Mammary epithelial cell (primary cell): Measurements from ENCODE around the gene SLC7A10.

Experiments used
- EZH2 ChIP-seq: IDR thresholded peaks from 2 replicates; pipeline ENCODE4 v1.6.1; 2012; ENCODE audit warnings: low read length, inconsistent platforms, borderline replicate concordance
- TF ChIP-seq, protein P1 (sequence below), 2 donors: IDR thresholded peaks in 1 of 2; conservative IDR thresholded peaks in 1 of 2; 2 replicates each; pipeline ENCODE4 v1.5.1; 2011 to 2012; ENCODE audit warnings: inconsistent platforms in 2 of 2, low read length in 2 of 2, mild to moderate bottlenecking in 2 of 2, control low read depth in 1 of 2, low read depth in 1 of 2; ENCODE audit not compliant: insufficient read depth in 1 of 2; ENCODE audit errors: extremely low read depth in 1 of 2

DNA sequence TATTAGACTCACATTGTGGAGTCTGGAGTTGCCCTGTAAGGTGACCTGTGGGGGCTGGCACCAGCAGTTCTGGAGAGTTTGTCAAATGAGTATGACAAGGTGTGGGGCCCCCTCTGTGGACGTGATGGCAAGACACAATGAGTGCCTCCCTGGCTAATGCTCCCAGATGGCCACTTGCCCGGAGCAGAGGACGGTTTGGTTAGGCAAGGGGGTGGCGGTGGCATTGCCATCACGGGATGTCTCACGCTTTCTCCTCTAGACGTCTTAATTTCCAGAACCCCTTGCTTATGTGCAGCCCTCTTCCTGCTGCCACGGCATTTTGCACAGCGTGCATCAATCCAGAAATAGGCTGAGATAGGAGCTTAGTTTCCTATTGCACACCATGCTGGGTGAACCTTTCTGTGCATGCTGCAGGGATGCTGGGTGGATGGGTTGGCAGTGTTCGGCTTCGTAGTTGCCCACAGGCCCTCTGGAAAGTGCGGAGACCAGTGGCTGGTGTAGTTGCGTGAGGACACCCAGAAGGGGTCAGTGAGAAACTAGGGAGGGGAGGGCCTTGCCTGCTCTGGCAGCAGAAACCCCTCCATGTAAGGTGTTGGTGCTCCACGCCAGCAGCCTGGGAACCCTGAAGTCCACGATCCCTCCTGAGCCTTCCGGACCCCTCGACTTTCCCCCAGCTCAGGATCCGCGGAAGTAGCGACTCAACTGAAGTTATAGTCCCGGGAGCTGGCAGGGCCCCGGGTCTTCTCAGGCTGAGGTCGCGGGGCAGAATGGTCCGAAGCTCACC is 49.6 kb downstream of the SLC7A10 start:
- TF ChIP-seq EZH2: no peak
- TF ChIP-seq, protein P1, sequence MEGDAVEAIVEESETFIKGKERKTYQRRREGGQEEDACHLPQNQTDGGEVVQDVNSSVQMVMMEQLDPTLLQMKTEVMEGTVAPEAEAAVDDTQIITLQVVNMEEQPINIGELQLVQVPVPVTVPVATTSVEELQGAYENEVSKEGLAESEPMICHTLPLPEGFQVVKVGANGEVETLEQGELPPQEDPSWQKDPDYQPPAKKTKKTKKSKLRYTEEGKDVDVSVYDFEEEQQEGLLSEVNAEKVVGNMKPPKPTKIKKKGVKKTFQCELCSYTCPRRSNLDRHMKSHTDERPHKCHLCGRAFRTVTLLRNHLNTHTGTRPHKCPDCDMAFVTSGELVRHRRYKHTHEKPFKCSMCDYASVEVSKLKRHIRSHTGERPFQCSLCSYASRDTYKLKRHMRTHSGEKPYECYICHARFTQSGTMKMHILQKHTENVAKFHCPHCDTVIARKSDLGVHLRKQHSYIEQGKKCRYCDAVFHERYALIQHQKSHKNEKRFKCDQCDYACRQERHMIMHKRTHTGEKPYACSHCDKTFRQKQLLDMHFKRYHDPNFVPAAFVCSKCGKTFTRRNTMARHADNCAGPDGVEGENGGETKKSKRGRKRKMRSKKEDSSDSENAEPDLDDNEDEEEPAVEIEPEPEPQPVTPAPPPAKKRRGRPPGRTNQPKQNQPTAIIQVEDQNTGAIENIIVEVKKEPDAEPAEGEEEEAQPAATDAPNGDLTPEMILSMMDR (conservative IDR thresholded peaks at IDR 0.05 in 1 of 2, IDR thresholded peaks at IDR 0.05 in 1 of 2; ENCODE audit: extremely low read depth in 1 of 2, insufficient read depth in 1 of 2, low read depth in 1 of 2, low read length in 2 of 2): no peak
